COR-L47 (cell line): Measurements from ENCODE around the gene ERCC1.
"Not testable (repeated sequence)": the region's sequence is repeated elsewhere in the genome, so short reads cannot be mapped to it uniquely, and the experiment has no call there.

Experiments
- DNase-seq: peaks from one replicate; lab custom pipeline; 2025; lab: John Stamatoyannopoulos, UW

ERCC1 gene

GRCh38 chr19:45455707-45456499 is 32.2 kb upstream of the ERCC1 start:
- peak; percentile 42 for DNase-seq

DNA sequence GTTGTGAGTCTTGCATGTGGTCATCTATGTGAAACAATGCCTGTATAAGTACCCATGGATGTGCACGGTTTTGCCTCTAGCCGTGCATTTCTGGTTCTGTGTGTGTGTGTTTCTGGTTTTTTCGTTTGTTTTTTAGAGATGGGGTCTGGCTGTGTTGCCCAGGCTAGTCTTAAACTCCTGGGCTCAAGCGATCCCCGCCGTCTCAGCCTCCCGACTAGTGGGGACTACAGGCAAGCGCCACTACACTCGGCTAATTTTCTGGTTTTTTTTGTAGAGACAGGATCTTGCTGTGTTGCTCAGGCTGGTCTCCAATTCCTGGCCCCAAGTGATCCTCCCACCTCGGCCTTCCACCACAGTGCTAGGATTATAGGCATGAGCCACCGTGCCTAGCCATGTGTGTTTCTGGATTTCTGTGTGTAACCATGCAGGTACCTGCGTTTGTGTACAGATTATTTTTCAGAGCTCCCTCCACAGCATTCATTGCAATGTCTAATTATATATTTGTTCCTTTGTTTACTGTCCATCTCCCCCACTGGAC is 28.2 kb upstream of the ERCC1 start:
- no peak for DNase-seq

GRCh38 chr19:45451131-45451849 is 27.6 kb upstream of the ERCC1 start:
- DNase-seq = no peak

DNA sequence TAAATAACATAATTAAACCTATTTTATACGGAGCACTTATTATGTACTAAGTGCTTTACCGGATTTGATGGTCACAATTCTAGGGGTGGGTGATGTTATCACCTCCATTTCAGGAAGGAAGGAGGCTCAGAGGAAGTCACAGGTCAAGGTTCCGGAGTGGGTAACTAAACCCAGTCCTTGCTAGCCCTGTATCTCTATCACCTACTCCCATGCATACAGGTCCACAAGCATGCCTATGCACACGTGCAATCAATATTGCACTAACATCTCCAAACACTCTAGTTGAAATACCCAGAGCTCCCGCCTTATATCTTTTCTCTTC is 26.3 kb upstream of the ERCC1 start:
- no peak for DNase-seq

DNA sequence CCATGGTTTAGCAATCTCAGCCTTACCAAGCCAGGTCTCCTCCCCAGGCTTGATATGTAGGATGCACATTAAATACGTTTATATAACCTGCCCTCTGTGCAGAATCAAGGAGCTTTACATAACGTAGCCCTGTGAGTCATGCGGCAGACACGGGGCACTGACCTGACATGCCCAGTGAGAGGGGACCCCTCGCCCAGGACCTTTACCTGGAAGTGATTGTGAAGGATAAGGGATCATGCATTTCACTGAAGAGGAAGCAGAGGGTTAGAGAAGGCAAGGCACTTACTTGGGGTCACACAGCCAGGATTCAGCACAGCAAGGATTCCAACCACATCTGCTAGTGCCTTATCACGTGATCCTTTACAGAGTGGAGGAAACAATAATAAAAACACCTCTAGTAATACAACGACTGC is 25.2 kb upstream of the ERCC1 start:
- DNase-seq = no peak

DNA sequence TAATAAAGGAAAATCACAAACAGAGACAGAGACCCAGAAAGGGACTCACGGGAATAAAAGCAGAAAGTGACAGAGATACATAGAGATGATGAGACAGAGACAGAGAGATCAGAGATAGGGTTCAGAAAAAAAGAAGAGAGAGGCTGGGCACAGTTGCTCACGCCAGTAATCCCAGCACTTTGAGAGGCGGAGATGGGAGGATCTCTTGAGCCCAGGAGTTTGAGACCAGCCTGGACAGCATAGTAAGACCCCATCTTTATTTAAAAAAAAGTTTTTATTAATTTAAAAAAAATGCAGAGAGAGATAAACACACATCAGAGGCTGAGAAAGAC is 24.7 kb upstream of the ERCC1 start:
- DNase-seq = no peak

DNA sequence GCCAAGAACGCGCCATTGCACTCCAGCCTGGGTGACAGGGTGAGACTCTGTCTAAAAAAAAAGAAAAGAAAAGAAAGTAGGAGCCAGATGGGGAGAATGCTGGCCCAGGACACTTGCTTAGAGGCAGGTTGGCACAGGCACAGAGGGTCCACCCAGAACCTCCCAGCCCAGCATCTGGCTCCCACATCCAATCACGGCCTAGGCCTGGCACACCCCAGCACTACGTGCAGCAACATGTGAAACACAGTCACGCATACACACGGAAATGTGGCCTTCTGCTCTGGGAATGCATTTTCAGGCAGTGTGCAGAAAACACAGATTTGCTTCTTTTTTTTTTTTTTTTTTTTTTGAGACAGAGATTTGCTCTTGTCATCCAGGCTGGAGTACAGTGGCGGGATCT is 23.2 kb upstream of the ERCC1 start:
- DNase-seq = no peak

GRCh38 chr19:45446295-45446694 is 22.6 kb upstream of the ERCC1 start:
- peak; percentile 30 for DNase-seq

DNA sequence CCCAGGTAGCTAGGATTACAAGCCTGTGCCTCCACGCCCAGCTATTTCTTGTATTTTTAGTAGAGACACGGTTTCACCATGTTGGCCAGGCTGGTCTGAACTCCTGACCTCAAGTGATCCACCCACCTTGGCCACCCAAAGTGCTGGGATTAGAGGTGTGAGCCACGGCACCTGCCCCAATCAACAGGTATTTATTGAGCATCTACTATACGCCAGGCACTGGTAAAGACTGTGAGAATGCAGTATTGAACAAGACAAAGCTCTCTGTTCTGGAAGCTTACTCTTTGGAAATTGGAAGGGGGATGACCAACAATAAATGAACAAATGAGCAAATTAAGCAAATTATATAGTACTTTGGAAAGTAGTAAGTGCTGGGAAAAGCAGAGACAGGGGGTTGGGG is 21.4 kb upstream of the ERCC1 start:
- no peak for DNase-seq

DNA sequence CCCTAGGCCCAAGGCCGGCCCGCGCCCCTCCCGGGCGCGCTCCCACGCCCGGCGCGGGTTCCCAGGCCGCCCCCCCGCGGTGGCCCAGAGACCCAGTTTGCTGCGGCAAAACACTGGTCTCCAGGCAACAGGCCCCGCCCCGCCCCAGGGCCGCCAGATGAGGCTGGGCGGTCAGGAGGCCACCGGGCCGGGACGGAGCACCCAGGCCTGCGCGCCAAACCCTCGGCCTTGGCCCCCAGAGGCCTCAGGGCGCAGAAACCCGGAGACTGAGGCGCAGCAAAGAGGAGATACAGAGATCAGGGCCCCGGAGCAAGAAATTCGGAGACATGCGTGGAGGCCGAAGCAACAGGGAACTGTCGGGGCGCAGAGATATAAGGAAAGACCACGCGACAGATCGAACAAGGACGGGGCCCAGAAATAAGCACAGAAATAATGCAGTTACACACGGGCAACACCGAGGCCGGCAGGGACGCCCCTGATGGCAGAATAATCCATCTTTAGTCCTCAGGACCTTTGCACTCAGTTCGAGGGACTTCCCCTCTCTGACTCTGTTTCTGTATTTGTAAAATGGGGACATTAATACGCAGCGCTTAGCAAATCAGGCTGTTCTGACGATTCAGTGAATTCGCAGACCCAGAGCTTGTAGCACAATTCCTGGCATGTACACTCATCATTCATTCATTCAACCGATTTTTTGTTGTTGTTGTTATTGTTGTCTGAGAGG is 20.8 kb upstream of the ERCC1 start:
- DNase-seq = peak; percentile 55

DNA sequence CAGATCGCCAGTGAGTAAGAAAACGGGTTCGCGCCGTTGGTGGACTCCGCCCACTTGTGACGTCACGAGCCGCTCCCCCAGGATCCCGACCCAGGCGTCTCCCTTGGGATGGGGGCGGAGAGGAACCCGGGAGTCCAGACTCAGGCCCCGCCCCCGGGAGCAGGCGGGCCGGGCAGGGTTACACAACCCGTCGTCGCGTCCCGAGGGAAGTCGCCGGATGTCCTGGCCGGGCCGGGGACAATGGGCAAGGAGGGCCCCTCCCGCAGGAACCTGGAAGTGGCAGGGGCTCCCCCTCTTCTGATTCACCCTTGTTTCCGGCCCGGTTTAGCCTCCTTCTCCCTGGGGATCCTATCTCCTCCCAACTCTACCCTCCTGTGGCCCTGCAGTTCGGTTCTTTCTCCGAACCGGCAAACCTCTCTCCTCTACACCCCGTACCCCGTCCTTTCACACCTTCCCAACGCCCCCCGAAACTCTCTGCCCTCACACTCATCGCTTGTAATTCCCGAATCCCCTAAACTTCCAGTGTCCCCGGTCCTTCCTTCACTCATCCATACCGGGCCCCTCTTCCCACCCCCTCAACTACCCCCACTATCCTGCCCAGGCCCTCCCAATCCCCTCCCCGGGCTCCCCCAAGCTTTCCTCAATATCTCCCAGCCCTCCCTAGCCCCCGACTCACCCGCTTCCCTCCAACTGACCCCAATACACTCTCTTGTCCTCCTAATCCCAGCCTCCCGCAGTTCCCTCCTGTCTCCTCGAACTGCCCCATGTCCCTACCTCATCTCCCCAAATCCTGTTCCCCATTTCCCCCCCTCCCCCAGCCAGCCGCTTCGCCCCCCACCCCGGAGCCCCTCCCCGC is 20.0 kb upstream of the ERCC1 start:
- no peak for DNase-seq

DNA sequence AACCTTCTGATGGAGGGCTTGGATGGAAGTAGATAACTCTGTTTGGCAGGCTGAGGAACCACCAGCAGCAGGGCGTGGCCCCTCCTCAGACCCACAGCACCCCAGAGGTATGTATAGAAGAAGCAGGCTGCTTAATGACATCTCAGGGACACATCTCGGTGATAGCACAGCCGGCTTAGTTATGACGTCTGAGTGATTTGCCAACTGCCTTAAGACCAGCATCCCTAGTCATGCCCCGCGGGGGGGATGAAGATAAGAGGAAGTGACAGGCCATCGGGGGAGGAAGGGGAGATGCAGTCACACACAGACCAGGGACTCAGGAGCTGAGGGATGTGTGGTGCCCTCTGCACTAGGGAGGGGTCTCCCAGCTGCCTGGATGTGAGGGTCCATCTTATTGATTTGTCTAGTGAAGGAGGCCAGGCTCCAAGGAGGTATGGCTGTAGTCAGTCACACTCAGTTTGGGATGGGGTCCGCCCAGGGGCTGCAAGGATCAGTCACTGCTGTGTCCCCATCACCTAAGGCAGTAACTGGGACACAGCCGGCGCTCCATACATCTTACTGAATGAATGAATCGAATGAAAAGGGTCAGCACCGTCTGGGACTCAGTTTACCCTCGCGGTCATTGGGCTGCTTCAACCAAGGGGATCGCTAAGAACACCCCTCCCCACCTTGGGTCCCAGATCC is 19.2 kb upstream of the ERCC1 start:
- DNase-seq = no peak

GRCh38 chr19:45442408-45442777 is 18.7 kb upstream of the ERCC1 start:
- DNase-seq = no peak

GRCh38 chr19:45440873-45441654 is 17.3 kb upstream of the ERCC1 start:
- no peak for DNase-seq

GRCh38 chr19:45440259-45440638 is 16.5 kb upstream of the ERCC1 start:
- DNase-seq = no peak

DNA sequence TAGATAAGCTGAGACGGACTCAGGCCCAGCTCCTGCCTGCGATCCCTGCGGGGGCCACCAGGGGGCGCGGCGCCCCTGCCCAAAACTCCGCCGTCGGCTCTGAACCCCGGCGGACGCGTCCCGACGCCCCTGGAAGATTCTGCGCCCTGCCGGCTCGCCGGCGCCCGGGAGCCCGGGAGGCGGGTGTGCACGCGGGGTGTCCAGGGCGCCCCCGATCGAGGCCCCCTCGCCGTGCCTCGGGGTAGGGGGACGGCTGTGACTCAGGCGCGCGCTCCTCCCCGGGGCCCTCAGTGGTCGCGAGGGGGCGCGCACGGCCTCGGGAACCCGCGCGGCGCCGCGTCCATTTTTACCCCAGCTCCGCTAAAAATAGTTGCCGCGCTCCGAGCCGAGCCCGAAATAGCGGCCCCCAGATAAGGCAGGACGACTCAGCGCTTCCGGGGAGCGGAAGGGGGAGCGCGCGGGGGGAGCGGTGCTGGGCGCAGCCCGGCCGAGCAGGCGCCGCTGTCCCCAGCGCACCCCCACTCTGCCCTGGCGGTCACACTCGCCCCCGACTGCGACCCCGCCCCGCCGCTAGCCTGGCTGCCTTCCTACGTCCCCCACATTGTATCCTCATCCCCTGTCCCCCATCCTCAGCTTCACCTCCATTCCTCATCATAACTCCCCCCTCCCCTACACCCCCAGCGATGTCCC is 16.0 kb upstream of the ERCC1 start:
- DNase-seq = peak; percentile 66

DNA sequence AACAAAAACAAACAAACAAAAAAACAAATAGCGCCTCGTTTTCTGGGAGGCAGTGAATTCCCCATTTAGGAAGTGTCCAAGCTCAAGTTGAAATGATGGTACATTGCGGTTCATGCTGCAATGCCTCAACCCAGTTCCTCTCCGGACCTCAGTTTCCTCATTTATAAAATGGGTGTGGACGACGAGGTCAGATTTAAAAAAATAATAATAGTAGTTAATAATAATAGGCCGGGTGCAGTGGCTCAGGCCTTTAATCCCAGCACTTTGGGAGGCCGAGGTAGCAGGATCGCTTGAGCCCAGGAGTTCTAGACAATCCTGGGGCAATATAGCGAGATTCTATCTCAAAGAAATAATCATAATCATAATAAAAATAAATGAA is 15.5 kb upstream of the ERCC1 start:
- no peak for DNase-seq

DNA sequence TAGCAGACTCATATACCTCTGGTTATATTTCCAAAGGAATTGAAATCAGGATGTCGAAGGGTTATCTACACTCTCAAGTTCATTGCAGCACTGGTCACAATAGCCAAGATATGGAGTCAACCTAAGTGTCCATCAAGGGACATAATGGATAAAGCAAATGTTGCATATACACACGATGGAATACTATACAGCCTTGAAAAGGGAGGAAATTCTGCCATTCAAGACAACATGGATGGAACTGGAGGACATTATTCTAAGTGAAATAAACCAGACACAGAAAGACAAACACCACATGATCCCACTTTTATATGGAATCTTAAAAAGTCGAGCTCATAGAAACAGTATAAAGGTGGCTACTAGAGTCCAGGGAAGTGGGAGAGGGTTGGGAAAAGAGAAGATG is 13.6 kb upstream of the ERCC1 start:
- no peak for DNase-seq

GRCh38 chr19:45432543-45432942 is 8.8 kb upstream of the ERCC1 start:
- not testable (repeated sequence) for DNase-seq

GRCh38 chr19:45431008-45431407 is 7.3 kb upstream of the ERCC1 start:
- DNase-seq = not testable (repeated sequence)
